ENCODE data around the gene DBH.

The DBH gene

DNA sequence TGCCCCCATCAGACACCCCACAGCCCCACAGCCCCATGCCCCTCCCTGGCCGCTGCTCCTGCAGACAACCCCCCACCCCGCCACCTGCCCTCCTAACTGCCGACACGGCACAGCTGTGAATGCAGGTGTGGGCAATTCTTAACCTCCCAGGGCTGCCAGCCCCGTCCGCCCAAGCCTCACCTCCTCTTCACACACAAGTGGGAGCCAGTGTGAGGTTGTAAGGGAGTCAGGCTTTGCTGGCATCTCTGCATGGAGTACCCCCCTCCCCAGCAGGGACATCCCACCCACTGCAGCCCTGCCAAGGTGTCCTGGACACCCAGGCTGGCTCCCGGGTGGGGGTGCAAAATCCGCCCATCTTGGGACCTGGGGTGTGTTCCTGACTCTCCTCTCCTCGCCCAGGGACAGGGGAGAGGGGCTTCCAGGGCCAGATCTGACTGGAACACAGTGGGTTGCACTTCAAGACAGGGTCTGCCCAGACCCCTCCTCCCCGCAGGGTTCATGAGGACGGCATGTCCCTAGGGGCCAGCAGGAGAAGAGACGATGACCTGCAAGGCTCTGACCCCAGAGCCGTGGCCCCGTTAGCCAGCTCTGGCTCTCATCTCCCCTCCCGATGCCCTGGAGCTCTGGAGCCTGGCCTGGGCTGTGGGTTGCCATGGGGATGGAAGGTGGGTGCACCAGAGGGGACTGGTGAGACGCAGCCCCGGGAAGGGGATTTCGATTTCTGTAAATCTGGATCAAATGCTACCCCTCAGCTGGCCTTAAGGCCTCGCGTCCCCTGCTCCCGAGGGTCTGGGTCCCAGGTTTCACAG, 67.6 kb downstream of the DBH start:
- DNase-seq: no peak

DNA sequence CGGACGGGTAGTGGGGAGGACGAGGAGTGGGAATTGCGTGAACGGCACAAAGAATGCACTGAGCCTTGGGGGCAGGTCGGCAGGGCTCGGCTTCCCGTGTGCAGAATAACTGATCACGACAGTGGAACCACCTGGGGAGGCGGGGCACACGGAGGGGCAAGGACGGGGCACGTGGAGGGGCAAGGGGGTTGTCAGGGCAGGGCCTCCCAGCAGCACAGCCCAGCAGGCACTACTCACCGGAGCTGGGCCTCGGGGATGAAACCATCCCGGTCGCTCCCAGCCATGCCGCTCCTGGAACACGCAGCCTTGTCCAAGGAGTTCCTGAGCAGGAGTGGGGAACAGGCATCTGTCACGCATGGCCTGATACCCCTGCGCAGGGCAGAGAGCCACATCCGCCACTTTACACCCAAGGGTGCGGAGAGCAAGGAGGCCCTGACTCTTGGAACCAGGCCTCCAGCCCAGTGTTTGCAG, 68.6 kb downstream of the DBH start:
- no peak for DNase-seq

- no peak for DNase-seq
These were observed 69.4 kb downstream of the DBH start for GRCh38 chr9:133705576-133705975.

DNA sequence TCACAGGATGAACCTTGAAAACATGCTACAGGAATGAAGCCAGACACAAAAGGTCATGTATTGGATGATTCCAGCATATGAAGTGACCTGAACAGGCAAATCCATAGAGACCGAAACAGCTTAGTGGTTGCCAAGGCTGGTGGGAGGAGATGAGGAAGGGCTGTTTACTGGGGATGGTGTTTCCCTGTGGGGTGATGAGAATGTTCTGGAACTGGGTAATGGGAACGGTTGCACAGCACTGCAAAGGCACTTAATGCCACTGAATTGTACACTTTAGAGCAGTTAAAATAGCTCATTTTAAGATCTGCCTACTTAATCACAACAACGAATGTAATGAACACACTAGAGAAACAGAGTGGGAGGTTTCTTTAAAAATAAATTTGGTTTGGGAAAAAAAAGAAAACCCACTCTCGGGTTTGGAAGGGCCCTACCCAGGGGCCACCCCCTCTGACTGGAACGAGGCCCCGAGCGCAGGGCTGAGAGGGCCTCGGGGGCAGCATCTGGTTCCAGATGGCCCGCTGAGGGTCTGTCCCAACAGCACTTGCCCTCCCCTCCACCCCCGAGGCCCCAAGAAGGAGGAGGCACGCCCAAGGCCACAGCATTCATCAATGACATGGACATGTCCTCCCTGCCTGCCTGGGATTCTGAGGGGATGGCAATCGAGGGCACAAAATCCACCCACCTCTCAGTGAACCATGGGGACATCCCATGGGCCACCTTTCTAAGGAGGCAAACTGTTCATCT, 70.3 kb downstream of the DBH start:
- DNase-seq: no peak

- DNase-seq: no peak
These were observed 71.1 kb downstream of the DBH start for GRCh38 chr9:133707065-133707762.

DNA sequence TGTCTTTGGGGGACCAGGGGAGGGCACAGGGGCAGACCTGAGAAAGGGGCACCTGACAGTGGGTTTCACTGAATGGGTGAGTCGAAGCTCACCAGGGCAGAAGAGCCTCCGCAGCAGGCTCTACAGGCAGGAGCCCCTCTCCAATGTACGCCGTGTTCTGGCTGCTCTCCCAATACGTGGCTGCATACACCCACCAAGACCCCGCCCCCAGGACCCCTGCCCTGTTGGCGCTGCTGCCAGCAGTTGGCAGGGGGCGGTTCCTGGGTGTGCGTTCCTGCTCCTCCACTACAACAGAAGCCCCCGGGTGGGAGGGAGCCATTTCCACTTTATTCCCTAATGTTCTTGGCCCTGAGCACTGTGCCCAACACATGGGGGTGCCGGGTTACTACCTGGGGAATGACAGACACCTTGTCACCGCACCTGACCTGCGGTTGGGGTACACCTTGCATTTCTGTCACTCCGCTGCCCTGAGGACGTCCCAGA, 71.6 kb downstream of the DBH start:
- no peak for DNase-seq

GRCh38 chr9:133708246-133709014, 72.3 kb downstream of the DBH start:
- no peak for DNase-seq

Measured in bone marrow (tissue), 2 donors.